GM19452 (cell line): Measurements from ENCODE around the gene LAYN.

Experiments used
- ATAC-seq: cut with Tn5 transposase; IDR thresholded peaks from one replicate; pipeline ENCODE4 v1.9.1; 2021; ENCODE audit not compliant: unreplicated experiment

LAYN gene

GRCh38 chr11:111540114-111540936 is at the start of gene LAYN:
Gene LAYN, plus strand, starts transcription at chr11:111540720. Its CDS starts 124 bp downstream, at chr11:111540844.
- ATAC-seq = no peak

GRCh38 chr11:111494040-111494439 is 46.5 kb upstream of the LAYN start:
- ATAC-seq = no peak

- no peak for ATAC-seq
Observed at GRCh38 chr11:111499483-111499882, 41.0 kb upstream of the LAYN start.

GRCh38 chr11:111500481-111500880 is 40.0 kb upstream of the LAYN start:
- ATAC-seq = no peak

DNA sequence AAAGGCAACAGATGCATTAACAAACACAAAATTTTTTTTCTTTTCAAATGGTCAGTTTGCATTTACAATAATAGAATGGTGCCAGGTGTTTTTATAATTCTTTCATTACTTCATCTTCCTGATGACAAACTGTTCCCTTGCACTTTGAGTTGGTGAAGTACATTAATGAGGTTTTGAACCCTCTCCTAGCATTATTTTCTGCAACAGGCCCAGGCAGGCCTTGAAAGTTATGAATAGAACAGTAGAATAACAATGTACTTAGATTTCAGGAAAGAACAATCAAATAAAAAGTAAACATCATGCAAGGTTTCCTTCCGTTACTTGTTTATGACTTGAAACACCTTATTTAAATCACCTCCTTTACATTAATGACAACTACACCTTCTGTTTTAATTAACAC is 37.9 kb upstream of the LAYN start:
- ATAC-seq = no peak

DNA sequence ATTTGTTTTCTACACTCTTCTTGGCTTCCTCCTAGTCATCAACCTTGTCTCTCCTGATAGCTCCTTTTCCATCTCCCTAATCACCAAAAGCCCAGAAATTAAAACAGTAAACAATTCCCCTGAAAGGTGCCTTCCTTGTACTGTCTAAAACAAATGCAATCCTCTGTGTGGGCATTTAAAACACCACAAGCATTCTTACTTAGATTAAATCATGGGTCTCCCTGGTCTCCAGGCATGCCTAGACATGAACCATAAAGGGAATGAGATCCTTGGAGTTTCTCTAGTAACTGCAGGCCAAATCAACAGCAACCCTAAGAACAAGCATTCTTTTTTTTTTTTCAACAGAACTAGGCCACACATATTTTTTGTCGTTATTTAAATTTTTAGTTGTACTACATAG is 30.2 kb upstream of the LAYN start:
- no peak for ATAC-seq

GRCh38 chr11:111512296-111513239 is 28.0 kb upstream of the LAYN start, which contains the start of gene BTG4:
Gene BTG4, minus strand, starts transcription at chr11:111512386. Its CDS starts 13,610 bp downstream, at chr11:111498776.
- no peak for ATAC-seq

- ATAC-seq = no peak
Observed at GRCh38 chr11:111513240-111513605, 27.3 kb upstream of the LAYN start.

DNA sequence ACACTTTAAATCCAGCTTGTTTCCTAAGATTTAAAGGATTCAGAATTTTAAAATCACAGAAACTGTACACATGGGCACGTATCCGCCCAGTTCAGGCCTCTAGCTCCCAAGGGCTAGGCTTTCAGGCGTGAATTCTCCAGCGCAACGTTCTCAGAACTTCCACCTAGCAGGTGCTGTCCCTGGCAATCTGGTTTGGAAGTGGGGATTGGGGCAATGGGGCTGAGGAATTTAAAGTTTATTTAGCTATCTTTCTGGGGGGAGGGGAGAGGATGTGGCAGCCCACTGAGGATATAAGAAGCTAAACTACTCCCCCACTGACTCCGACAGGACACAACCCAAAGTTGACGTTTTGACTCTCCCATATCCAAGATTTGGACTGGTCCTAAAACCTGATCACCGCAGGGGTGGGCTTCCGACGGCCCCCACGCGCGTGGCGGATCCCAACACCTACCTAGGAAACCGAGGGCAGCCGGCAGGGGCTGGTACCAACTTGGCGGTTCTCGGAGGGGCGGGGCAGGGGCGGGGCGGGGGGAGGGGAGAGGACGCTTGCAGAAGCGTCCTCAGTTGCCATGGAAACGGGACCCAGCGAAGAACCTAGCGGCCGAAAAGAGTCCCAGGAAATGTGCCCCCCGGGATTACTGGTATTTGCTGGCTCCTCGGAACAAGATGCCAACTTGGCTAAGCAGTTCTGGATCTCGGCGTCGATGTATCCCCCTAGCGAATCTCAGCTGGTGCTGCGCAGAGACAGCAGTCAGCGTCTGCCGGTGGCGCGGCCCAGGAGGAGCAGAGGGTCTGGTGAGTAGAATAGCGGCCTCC is 26.1 kb upstream of the LAYN start, which contains the start of gene HOATZ:
Gene HOATZ (plus strand): TSS at position 563 of the 816 bp plus-strand sequence. CDS start 7 bp downstream, at position 570.
- no peak for ATAC-seq

DNA sequence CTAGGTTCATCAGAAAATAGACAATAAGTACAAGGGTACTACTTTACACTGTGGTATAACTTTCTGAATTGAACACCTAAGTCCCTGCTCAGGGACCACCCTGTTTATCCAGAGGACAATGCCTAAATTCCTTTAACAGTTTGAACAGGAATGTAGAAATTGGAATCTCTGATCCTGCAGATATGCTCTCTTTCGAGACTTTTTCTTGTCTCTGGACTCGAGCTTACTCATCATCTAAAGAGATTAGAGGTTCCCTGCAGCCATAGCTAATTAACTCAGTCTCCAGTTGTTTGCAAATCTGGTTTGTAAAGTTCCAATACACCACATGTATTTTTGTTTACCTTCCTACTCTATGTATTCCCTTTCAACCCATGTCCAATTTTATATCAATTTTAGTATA is 24.9 kb upstream of the LAYN start:
- no peak for ATAC-seq

- no peak for ATAC-seq
Observed at GRCh38 chr11:111518668-111519067, 21.9 kb upstream of the LAYN start.

DNA sequence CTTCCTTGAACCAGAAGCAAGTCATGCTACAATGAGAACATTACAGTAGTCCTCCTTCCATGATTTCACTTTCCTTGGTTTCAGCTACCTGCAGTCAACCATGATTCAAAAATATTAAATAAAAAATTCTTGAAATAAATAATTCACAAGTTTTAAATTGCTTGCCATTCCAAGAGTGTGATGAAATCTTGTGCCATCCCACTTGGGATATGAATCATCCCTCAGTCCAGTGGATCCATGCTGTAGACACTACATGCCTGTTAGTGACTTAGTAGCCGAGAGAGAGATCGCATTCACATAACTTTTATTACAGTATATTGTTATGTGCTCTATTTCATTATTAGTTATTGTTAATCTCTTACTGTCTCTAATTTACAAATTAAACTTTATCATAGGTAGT is 20.0 kb upstream of the LAYN start:
- no peak for ATAC-seq

- no peak for ATAC-seq
Observed at GRCh38 chr11:111521135-111521534, 19.4 kb upstream of the LAYN start.

DNA sequence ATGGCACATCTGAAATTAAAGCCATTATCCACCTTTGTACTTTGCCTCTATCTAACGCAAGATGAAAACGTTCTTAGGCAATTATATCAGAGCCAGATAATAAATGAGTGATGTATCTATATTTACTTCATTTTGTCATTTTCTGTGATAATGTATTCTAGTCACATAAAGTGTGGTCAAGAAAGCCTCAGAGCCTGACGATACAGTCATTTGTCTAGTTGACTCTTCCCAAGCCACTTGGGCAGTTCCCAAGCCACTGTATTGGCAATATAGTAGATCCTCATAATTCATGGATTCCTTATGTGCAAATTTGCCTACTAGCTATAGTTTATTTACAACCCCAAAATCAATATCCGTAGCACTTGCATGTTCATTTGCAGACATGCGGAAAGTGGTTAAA is 18.1 kb upstream of the LAYN start:
- ATAC-seq = no peak

DNA sequence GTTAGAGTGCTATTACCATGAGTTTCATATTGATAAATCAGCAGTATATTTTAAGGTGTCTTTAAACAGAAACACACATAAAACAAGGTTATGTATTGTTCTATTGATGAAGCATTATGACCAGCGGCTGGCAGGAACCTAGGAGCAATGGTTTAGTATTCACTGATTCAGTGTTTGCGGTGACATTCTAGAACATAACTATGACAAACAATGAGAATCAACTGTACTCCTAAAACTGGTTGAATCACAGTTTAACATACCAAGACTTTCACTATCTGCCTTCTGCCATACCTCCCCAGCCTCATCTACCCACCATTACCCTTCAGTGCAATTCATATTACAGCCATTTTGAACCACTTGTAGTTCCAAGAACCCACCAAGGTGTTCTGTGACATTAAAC is 17.2 kb upstream of the LAYN start:
- no peak for ATAC-seq

- ATAC-seq = no peak
Observed at GRCh38 chr11:111524056-111524455, 16.5 kb upstream of the LAYN start.

DNA sequence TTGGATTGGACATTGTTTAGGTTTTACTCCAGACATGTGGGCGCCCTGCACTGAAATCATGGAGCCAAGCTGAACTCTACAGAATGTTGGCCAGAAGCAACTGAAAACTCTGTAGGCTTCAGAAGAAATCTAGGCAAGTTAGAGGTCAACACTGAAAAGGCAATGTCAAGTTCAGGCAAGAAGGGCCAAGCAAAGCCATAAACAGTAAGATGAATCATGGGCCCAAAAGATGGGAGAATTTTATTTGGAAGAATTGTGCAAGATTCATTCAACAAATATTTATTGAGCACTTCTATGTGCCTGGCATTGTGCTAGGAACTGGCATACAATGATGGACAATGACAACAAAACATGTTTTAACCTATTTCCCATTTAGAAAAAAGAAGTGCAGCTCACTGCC is 15.1 kb upstream of the LAYN start:
- no peak for ATAC-seq

- ATAC-seq = no peak
Observed at GRCh38 chr11:111526501-111526900, 14.0 kb upstream of the LAYN start.

- ATAC-seq = no peak
Observed at GRCh38 chr11:111527279-111527678, 13.2 kb upstream of the LAYN start.

DNA sequence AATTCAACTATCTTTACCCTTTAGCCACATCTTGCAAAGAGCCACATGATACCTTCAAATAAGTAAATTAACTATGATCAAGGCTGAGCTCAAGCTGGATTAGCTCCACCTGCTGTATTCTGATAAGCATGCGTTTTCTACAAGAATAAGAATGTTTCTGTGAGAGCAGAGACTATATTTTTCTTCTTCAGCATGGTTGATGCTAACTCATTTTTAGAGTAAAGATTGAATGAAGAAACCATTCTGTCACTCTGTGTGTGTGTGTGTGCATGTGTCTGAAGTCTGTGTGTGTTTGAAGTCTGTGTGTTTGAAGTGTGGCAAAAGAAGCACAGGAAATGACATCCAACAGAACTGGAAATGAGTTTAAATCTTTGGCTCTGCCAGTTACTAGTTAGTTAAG is 12.0 kb upstream of the LAYN start:
- no peak for ATAC-seq

DNA sequence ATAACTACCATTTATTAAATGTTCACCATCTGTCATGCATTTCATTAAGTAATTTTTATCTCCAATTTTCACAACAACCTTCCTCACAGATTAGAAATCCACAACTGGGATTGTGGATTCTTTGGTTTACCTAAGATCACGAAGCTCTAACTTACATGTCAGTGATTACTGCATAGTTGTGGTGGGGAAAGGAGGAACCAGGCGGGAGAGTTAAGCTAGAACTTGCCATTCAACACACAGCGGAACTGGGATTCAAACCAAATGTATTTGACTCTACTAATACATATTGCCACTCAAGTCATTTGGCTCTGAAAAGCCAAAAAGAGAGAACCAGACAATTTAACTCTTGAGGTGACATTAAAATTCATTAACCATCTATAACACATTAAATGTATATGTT is 10.4 kb upstream of the LAYN start:
- no peak for ATAC-seq
